IMR-90 (cell line): ENCODE measurements around the gene SLC12A8. TPM values are rescaled to one million over a fixed set of nuclear protein-coding genes. Genes with fewer than 3 reads are reported as not detected.

Experiments
- ATAC-seq: fragments of 200-7000 bp; cut with Tn5 transposase; 2 replicates; pipeline ENCODE4 v1.9.1; 2020; ENCODE audit warnings: low read depth, mild to moderate bottlenecking, moderate library complexity
- BruUV-seq: library from RNA; stranded (reverse); fragments of 400-500 nt; replicated peaks from 2 replicates; lab custom pipeline; 2021; lab: Mats Ljungman, UMichigan
- CTCF ChIA-PET: fragments of 300-600 bp; formaldehyde crosslinking; extraction: SDS; loops from one replicate; lab custom pipeline; 2021; ENCODE audit warnings: antibody characterized with exemption; lab: Yijun Ruan, JAX
- POLR2A ChIA-PET: fragments of 300-600 bp; sonication (Branson Sonifier 250); formaldehyde crosslinking; loops from one replicate; lab custom pipeline; 2022; ENCODE audit warnings: antibody characterized with exemption; ENCODE audit not compliant: unreplicated experiment; lab: Charles Lee
- DNase-seq: peaks from one replicate; pipeline ENCODE4 v3.0.0; 2013
- H2AFZ ChIP-seq: replicated peaks from 2 replicates; pipeline ENCODE3; 2013; ENCODE audit warnings: low read length, mild to moderate bottlenecking; ENCODE audit not compliant: poor library complexity
- H2AK5ac ChIP-seq: 2 replicates; pipeline ENCODE4 v1.6.1; 2013; ENCODE audit warnings: low read depth, low read length, inconsistent platforms
- H2AK9ac ChIP-seq: replicated peaks from 2 replicates; pipeline ENCODE3; 2013; ENCODE audit warnings: mild to moderate bottlenecking, low read depth, low read length, moderate library complexity; ENCODE audit not compliant: poor library complexity
- H2BK120ac ChIP-seq: 2 replicates; pipeline ENCODE4 v1.6.1; 2013; ENCODE audit warnings: low read depth, low read length, inconsistent platforms
- H2BK15ac ChIP-seq: 3 replicates; pipeline ENCODE4 v1.6.1; 2013; ENCODE audit warnings: low read depth, low read length, inconsistent platforms
- H2BK20ac ChIP-seq: 2 replicates; pipeline ENCODE4 v1.6.1; 2013; ENCODE audit warnings: low read depth, mild to moderate bottlenecking, inconsistent platforms, low read length, moderate library complexity
- H2BK5ac ChIP-seq: 2 replicates; pipeline ENCODE4 v1.6.1; 2013; ENCODE audit warnings: mild to moderate bottlenecking, low read depth, low read length, inconsistent platforms; ENCODE audit not compliant: poor library complexity, severe bottlenecking
- H3K14ac ChIP-seq: replicated peaks from 2 replicates; pipeline ENCODE4 v1.6.1; 2013; ENCODE audit warnings: low read depth, low read length, inconsistent platforms
- H3K18ac ChIP-seq: 2 replicates; pipeline ENCODE4 v1.6.1; 2013; ENCODE audit warnings: low read depth, low read length, control low read depth
- H3K23ac ChIP-seq: 2 replicates; pipeline ENCODE4 v1.6.1; 2013; ENCODE audit warnings: low read depth, low read length, inconsistent platforms
- H3K27ac ChIP-seq: 2 replicates; pipeline ENCODE4 v1.5.1; 2013; ENCODE audit warnings: mild to moderate bottlenecking, control low read depth, low read length; ENCODE audit not compliant: insufficient read depth
- H3K27me3 ChIP-seq: 2 replicates; pipeline ENCODE4 v1.6.1; 2013; ENCODE audit warnings: low read length; ENCODE audit not compliant: control insufficient read depth, insufficient read depth
- H3K36me3 ChIP-seq: 2 replicates; pipeline ENCODE4 v1.6.1; 2013; ENCODE audit warnings: low read length, mixed read lengths; ENCODE audit not compliant: control insufficient read depth, insufficient read depth
- H3K4ac ChIP-seq: 2 replicates; pipeline ENCODE4 v1.6.1; 2013; ENCODE audit warnings: low read depth, low read length, inconsistent platforms
- H3K4me1 ChIP-seq: 2 replicates; pipeline ENCODE4 v1.6.1; 2013; ENCODE audit warnings: low read length, mixed read lengths; ENCODE audit not compliant: control insufficient read depth, insufficient read depth
- H3K4me2 ChIP-seq: 2 replicates; pipeline ENCODE4 v1.6.1; 2013; ENCODE audit warnings: low read depth, mild to moderate bottlenecking, control low read depth, low read length, moderate library complexity
- H3K4me3 ChIP-seq: 2 replicates; pipeline ENCODE4 v1.5.1; 2013; ENCODE audit warnings: low read depth, mild to moderate bottlenecking, control low read depth, low read length, moderate library complexity; ENCODE audit not compliant: insufficient read depth
- H3K56ac ChIP-seq: 2 replicates; pipeline ENCODE4 v1.6.1; 2013; ENCODE audit warnings: low read length, inconsistent platforms; ENCODE audit not compliant: insufficient read depth; ENCODE audit errors: extremely low read depth
- H3K79me1 ChIP-seq, 2 experiments: 2 replicates each; pipeline ENCODE4 v1.6.1; 2013; ENCODE audit warnings: low read length in 2 of 2, inconsistent platforms in 1 of 2, low read depth in 1 of 2
- H3K9ac ChIP-seq: 2 replicates; pipeline ENCODE4 v1.6.1; 2013; ENCODE audit warnings: low read depth, low read length, control low read depth
- H3K9me1 ChIP-seq: 2 replicates; pipeline ENCODE4 v1.6.1; 2013; ENCODE audit warnings: low read length, inconsistent platforms; ENCODE audit not compliant: insufficient read depth
- H3K9me3 ChIP-seq: 2 replicates; pipeline ENCODE4 v1.6.1; 2013; ENCODE audit warnings: low read length; ENCODE audit not compliant: control insufficient read depth, insufficient read depth
- H4K20me1 ChIP-seq: 2 replicates; pipeline ENCODE4 v1.6.1; 2013; ENCODE audit warnings: low read length, inconsistent platforms; ENCODE audit not compliant: insufficient read depth
- H4K5ac ChIP-seq: 2 replicates; pipeline ENCODE4 v1.6.1; 2013; ENCODE audit warnings: mild to moderate bottlenecking, low read depth, low read length, control low read depth
- H4K8ac ChIP-seq, 2 experiments: 2 replicates each; pipeline ENCODE4 v1.6.1; 2013; ENCODE audit warnings: low read depth in 2 of 2, low read length in 2 of 2, control low read depth in 1 of 2, inconsistent platforms in 1 of 2
- H4K91ac ChIP-seq: 2 replicates; pipeline ENCODE4 v1.6.1; 2013; ENCODE audit warnings: low read depth, low read length, inconsistent platforms; ENCODE audit not compliant: insufficient read depth
- BHLHE40 ChIP-seq: fragments of 150-350 bp; IDR thresholded peaks from 2 replicates; pipeline ENCODE4 v1.6.1; 2016; ENCODE audit warnings: mild to moderate bottlenecking, low read depth, low read length
- CEBPB ChIP-seq: IDR thresholded peaks from 2 replicates; pipeline ENCODE4 v1.6.1; 2012; ENCODE audit warnings: low read depth, low read length, improper control_type of control experiment
- CTCF ChIP-seq: conservative IDR thresholded peaks from 2 replicates; pipeline ENCODE4 v1.5.1; 2012; ENCODE audit warnings: mild to moderate bottlenecking, low read depth, low read length, improper control_type of control experiment
- ELK1 ChIP-seq: fragments of 150-350 bp; IDR thresholded peaks from 2 replicates; pipeline ENCODE4 v1.6.1; 2016; ENCODE audit warnings: low read depth, mild to moderate bottlenecking, low read length, moderate library complexity, borderline replicate concordance
- FOS ChIP-seq: fragments of 150-350 bp; IDR thresholded peaks from 2 replicates; pipeline ENCODE4 v1.6.1; 2016; ENCODE audit warnings: low read depth, low read length
- MAZ ChIP-seq: IDR thresholded peaks from 2 replicates; pipeline ENCODE4 v1.6.1; 2012; ENCODE audit warnings: low read depth, mild to moderate bottlenecking, low read length, improper control_type of control experiment, moderate library complexity, borderline replicate concordance
- MXI1 ChIP-seq: IDR thresholded peaks from 2 replicates; pipeline ENCODE4 v1.6.1; 2012; ENCODE audit warnings: low read depth, mild to moderate bottlenecking, low read length, moderate library complexity, borderline replicate concordance
- NFE2L2 ChIP-seq: fragments of 150-350 bp; IDR thresholded peaks from 2 replicates; pipeline ENCODE4 v1.6.1; 2016; ENCODE audit warnings: low read depth, mild to moderate bottlenecking, low read length
- POLR2A ChIP-seq: IDR thresholded peaks from 2 replicates; pipeline ENCODE4 v1.6.1; 2012; ENCODE audit warnings: mild to moderate bottlenecking, low read depth, low read length
- RAD21 ChIP-seq: IDR thresholded peaks from 2 replicates; pipeline ENCODE4 v1.6.1; 2012; ENCODE audit warnings: low read length, improper control_type of control experiment
- RFX5 ChIP-seq: IDR thresholded peaks from 2 replicates; pipeline ENCODE4 v1.8.0; 2012; ENCODE audit warnings: low read depth, mild to moderate bottlenecking, low read length, moderate library complexity
- SMC3 ChIP-seq: fragments of 150-350 bp; IDR thresholded peaks from 2 replicates; pipeline ENCODE4 v1.6.1; 2016; ENCODE audit warnings: low read depth, mild to moderate bottlenecking, antibody characterized with exemption, low read length, moderate library complexity
- WGBS, 2 experiments: methylation state at CpG; one replicate each; pipeline versions ENCODE4 v1.1.5 to v1.1.7; 2013; ENCODE audit warnings: missing lambda C conversion rate in 2 of 2; ENCODE audit not compliant: insufficient read length in 1 of 2; ENCODE audit errors: extremely low coverage in 2 of 2; 5-methylcytosine and 5-hydroxymethylcytosine counted together
- dilution Hi-C: fragments of 300-500 bp; cut with HindIII; formaldehyde crosslinking; loops from one replicate; pipeline ENCODE4 v1.14.3; 2018; ENCODE audit warnings: low sequenced_read_pairs; ENCODE audit not compliant: unreplicated experiment
- in situ Hi-C: fragments of 300-500 bp; cut with MboI; formaldehyde crosslinking; loops from 3 replicates; pipeline ENCODE4 v1.14.3; 2019; ENCODE audit warnings: low sequenced_read_pairs, inconsistent platforms, mixed read lengths
- intact Hi-C: fragments of 100-400 bp; cut with micrococcal nuclease; formaldehyde crosslinking; loops from 2 replicates; pipeline ENCODE4 v1.10.0; 2022
- polyA plus RNA-seq, 3 experiments: library from polyadenylated mRNA; depleted of rRNA; stranded (reverse); fragments of >200 nt; gene quantifications; 2 replicates each; pipeline ENCODE4 v1.2.3, GENCODE V29; 2012; ENCODE audit warnings: low replicate concordance in 1 of 3
- total RNA-seq: library from RNA; depleted of rRNA; stranded (reverse); fragments of >200 nt; gene quantifications from 2 replicates; pipeline ENCODE4 v1.2.3, GENCODE V29; 2012

SLC12A8 gene
- total and polyA plus RNA-seq, 2 of the 4 experiments (the other 2 are of a cell fraction) = 2.2 to 4.3 TPM

DNA sequence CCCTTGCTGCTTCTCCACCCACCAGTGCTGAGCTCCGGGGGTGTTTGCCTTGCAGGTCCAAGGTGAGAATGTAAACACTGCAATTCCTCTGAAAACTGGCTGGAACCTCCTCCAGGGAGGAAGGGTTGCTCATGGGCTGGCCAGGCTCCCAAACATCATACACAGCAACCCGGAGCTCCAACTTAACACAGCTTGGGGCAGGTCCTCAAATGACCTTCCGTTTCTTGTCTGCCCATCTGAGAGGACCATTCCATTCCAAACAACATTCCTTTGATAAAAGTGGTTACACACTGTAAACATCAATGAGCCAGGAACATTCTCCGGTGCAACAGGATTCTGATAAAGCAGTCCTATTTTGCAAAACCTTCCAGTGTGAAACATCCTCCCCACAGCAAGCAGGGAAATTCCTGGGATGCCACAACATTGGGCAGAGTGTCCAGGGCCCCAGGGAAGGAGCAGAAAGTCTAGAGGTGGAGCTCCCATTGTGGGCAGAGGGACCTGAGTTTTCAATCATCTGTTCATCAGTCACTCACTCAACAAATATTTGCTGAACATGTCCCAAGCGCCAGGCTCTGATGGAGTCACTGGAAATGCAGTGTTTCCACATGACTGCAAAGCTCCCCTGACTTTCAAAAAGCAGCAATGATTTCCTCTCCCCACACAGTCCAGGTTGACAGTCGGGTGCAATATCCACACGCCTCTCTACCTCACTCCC lies 149.5 kb downstream of the SLC12A8 start (continued):
- TF ChIP-seq BHLHE40 (peak; percentile 40; the same call in 1 of the 2 replicates), MAZ (peak; percentile 52; the same call in 1 of the 2 replicates)

- peak overlapping the region; percentile 27 to 88 for H4K8ac ChIP-seq
- peak overlapping the region; percentile 91 for H4K5ac ChIP-seq
- no peaks in the 10 kb centered on the region for H3K9me3 ChIP-seq
- H3K4ac ChIP-seq = peak overlapping the region; percentile 98
- H3K14ac ChIP-seq = peak overlapping the region; percentile 92
- H3K27ac ChIP-seq = peak overlapping the region; percentile 84; the same call in 1 of the 2 replicates
- ChIA-PET CTCF (interaction anchor here (0.7 to 1.3 kb wide), 3 partner anchors 64 to 102 kb away, joined by 3 read pairs; no protein-coding TSS in a partner anchor), POLR2A (interaction anchor here (0.6 kb wide), 1 partner anchor 838 kb away, joined by 3 read pairs; no protein-coding TSS in a partner anchor)
- peak overlapping the region; percentile 83 for H3K23ac ChIP-seq
- peak overlapping the region; percentile 98 for H2BK120ac ChIP-seq
- H3K36me3 ChIP-seq = no peaks in the 10 kb centered on the region
- TSS peak; percentile 58 for BruUV-seq
- peak overlapping the region; percentile 89 for H3K18ac ChIP-seq
- H2BK20ac ChIP-seq = peak overlapping the region; percentile 94
- peak overlapping the region; percentile 2 for H2AFZ ChIP-seq
- H4K20me1 ChIP-seq = peaks cover 3% of the 10 kb centered on the region; the same call in 1 of the 2 replicates
- ATAC-seq (no peak), DNase-seq (no peak)
- peak overlapping the region; percentile 98; the same call in 2 of the 3 replicates for H2BK15ac ChIP-seq
- H3K4me2 ChIP-seq = peak overlapping the region; percentile 56
- peak overlapping the region; percentile 57; the same call in 1 of the 2 replicates for H3K56ac ChIP-seq
- H4K91ac ChIP-seq = peak overlapping the region; percentile 97
- H3K4me1 ChIP-seq = peaks cover 31% of the 10 kb centered on the region
- intact Hi-C loops (loop anchor here (2.0 kb wide), 1 partner anchor 47 kb away; no protein-coding TSS in a partner anchor), in situ Hi-C loops (no loop called here), dilution Hi-C loops (no loop called here)
- peak overlapping the region; percentile 75 for H2BK5ac ChIP-seq
- peak overlapping the region; percentile 99 for H2AK5ac ChIP-seq
- peaks cover 30% of the 10 kb centered on the region for H3K9me1 ChIP-seq
- no peaks in the 10 kb centered on the region for H3K27me3 ChIP-seq
- H3K4me3 ChIP-seq = peak overlapping the region; percentile 5
- 93% methylated on average over 3 of the region's 5 CpGs; no CpG with 5 or more reads in 1 of the 2 experiments for WGBS, 2 experiments
- H2AK9ac ChIP-seq = peak overlapping the region; percentile 57
- H3K79me1 ChIP-seq = peaks cover 3 to 9% of the 10 kb centered on the region in 2 experiments; a peak in 2 of 4 replicates
- peak overlapping the region; percentile 67 for H3K9ac ChIP-seq
- TF ChIP-seq RFX5 (no peak), NFE2L2 (no peak), FOS (no peak), MXI1 (no peak), CTCF (no peak), MAZ (no peak), RAD21 (no peak), BHLHE40 (no peak), SMC3 (no peak), CEBPB (no peak), ELK1 (no peak), POLR2A (no peak)
Measured at GRCh38 chr3:125061646-125062045, 150.9 kb downstream of the SLC12A8 start.
